ENCODE results near the gene RAD51B.

DNA sequence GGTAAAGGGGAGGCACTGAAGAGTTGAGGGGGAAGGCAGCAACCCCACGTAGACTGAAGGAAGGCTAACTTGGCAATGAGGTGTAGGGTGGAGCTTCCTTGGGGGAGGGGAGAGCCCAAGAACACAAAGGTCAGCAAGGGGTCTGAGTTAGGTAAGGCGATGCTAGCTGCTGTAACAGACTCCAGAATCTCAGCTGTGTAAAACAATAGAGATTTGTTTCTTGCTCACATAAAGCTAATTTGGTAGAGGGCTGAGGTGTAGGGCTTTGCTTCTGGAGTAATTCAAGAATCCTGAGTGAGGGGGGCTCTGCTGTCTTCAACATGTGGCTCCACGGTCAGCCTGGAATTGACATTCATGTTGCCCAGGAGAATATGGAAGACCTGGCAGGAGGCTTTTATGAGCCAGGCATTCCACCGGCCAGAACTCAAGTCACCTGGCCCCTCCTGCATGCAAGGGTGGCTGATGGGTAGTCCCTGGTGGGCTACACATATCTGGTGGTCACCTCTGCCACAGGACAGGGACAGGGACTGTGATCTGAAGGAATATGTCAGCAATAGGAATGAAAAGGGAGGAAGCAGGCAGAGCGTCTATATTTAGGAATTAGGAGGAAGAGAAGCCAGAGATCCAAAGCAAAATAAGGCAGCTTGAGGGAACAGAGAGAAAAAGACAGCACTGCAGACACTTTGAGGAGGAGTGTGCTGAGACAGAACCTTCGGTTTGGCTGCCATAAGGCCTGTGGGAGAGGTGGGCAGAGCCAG, 819.6 kb downstream of the RAD51B start:
- TF ChIP-seq EP300 (IDR thresholded peaks at IDR 0.05) (no peak), POLR2A (IDR thresholded peaks at IDR 0.05) (no peak)
